GM19099 (cell line): ENCODE results near the gene PCDHAC2.

Experiments
- POLR2A ChIP-seq: IDR thresholded peaks from 3 replicates; pipeline ENCODE4 v1.6.1; 2011; ENCODE audit warnings: low read depth; ENCODE audit not compliant: insufficient read length; ENCODE audit errors: extremely low read depth

PCDHAC2 gene

DNA sequence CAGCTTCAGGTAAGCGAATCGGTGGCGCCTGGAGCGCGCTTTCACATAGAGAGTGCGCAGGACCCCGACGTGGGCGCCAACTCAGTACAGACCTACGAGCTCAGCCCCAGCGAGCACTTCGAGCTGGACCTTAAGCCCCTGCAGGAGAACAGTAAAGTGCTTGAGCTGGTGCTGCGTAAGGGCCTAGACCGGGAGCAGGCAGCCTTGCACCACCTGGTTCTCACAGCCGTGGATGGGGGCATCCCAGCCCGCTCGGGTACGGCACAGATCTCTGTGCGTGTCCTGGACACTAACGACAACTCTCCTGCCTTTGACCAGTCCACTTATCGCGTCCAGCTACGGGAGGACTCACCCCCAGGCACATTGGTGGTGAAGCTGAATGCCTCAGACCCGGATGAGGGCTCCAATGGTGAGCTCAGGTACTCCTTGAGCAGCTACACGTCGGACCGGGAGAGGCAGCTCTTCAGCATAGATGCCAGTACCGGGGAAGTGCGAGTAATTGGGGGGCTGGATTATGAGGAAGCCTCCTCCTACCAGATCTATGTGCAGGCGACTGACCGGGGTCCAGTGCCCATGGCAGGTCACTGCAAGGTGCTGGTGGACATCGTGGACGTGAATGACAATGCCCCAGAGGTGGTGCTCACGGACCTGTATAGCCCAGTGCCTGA is 1.1 kb downstream of the PCDHAC2 start:
- TF ChIP-seq POLR2A, result no peak

DNA sequence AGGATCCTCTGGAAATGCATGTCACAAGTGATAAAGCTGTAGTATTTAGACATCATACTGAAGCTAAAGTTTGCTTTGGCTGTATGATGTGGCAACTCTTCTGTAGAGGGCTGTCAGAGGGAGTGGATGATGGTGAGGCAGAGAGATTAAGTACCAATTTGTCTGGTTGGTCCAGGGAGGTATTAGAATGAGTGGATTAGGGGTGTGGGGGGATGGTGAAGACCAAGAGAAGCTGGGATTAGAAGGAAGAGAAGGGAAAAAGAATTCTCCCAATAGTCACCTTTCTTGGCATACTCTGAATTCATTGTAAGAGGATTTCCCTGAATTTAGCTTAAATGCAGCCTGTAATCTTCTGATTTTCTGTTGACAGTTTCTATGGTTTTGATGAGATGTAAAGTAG is 3.6 kb downstream of the PCDHAC2 start:
- no peak for TF ChIP-seq POLR2A

DNA sequence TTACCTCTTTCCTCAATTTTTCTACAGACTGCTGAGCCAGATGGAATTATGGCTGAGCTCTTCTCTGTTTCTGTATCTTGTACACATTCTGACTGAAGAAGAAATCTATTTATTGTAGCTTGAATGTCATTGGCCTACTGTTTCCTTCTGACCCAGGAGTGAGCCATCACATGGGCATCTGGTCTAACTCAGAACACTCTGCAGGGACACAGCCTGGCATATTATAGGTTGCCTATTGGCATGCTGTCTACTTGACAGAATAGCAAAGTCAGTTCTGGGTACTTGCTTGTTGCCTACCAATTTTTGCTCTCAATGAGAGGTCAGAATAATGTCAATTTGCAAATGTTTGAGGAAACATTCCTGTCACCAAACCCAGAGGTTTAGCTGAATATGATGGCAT is 7.3 kb downstream of the PCDHAC2 start:
- no peak for TF ChIP-seq POLR2A

DNA sequence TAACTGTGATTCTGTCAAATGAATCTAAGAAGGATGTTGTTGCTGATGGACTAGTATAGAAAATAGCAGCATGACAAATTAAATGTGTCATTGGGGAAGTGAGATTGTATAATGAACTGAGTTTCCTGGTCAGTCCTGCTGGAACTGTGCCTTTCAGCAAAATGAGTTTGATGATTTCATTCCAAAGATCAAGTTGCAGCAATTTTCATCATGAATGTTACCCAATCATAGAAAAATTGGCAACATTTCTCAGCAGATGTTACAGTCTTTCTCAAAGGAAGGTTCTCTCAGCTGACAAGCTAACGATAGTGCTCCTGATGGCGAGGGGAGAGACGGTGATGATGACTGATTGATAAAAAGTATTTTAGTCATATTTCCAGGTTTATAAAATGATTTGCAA is 10.7 kb downstream of the PCDHAC2 start:
- no peak for TF ChIP-seq POLR2A

DNA sequence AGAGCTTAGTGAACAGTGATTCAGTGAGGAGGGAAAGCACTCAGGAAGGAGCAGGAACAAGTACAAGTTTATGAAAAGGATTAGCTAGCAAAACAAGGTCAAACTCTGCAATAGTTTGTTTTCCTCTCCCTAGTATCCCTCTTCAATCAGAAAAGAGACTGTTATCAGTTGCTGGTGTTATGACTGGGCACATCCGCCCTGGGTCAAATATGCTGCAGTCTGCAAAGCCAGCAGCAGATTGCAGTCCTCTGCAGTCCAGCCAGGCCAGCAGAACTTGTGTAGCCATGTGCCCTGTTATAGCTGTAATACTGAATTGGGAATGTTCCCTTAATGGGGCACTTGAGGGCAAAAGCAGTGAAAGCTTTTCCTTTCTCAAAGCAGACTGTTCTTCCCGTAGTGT is 12.0 kb downstream of the PCDHAC2 start:
- no peak for TF ChIP-seq POLR2A

DNA sequence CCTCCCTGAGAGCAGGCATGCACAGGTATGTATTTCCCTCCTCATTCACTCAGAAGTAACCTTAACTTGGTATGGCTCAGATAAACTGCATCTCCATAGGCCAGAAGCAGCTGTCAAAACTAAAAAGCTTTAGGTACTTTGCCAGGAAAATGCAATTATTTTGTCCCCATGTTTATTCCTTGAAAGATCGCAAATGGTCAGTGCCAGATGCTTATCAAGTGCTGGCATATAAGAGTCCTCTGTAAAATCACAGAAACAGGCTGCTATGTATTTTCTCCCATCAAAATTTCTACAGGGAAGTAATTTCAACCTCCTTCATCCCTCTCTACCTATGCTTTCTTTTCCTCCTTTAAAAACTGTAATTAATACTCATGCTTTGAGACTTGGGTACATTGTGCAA is 12.7 kb downstream of the PCDHAC2 start:
- no peak for TF ChIP-seq POLR2A

DNA sequence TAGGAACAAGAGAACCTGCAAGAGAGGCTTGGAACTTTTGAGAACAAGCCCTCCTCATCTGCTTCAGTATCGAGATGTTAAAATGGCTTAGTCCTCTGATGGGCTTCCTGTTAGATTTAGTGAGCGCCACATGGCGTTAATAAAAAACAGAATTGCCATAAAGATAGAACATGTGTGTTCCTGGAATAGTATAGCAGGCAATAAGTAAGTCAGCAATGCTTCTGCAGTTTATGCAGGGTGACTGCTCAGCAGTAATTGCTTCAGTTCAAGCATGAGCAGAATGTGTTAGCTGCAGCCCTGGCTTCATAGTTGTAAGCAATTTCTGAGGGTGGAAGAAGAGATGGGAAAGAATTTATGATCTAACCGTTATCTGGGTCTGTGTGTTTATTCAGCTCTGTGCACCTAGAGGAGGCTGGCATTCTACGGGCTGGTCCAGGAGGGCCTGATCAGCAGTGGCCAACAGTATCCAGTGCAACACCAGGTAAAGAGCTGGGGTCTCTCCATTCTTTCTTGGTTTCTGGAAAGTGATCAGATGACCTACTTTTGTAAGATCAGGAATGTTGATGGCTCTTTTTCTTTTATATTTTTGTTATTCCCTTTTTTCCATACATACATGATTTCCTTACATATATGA is 15.9 kb downstream of the PCDHAC2 start:
- no peak for TF ChIP-seq POLR2A

DNA sequence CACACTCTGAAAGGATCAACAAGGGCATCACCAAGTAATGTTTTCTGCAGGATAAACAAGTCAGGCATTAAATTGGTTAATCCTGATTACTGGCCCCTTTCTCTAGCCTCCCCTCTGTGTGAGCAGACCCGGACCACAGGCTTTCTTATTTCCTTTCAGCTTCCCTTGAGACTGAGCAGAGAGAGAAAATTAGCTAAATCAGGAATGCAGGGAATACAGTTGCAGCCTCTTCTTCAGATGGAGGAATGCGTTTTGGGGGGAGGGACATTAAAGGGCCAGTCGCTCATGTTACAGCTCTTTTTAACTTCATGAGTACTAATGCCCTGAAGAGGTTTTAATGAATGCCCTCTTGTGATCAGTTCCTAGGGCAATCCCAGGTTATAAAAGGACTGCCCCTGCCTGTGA is 19.8 kb downstream of the PCDHAC2 start:
- TF ChIP-seq POLR2A, result no peak

DNA sequence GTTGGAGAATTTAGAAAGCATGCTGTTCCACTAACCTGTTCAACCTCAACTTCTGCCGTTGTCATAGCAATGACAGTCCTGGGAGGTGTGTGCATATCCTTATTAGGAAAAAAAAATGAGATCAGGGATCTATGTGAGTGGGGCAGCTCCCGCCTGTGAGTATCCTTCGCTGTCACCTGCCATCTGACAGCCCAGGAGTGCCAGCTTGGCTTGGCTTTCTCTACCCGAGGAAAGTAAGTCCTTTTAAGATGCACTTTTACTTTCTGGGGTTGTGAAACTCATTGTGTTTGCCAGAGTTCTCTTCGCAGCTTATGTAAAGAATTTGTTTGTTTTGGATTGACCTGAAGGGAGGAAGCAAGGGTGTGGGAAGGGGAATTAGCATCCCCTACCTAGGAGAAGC is 21.8 kb downstream of the PCDHAC2 start:
- no peak for TF ChIP-seq POLR2A

DNA sequence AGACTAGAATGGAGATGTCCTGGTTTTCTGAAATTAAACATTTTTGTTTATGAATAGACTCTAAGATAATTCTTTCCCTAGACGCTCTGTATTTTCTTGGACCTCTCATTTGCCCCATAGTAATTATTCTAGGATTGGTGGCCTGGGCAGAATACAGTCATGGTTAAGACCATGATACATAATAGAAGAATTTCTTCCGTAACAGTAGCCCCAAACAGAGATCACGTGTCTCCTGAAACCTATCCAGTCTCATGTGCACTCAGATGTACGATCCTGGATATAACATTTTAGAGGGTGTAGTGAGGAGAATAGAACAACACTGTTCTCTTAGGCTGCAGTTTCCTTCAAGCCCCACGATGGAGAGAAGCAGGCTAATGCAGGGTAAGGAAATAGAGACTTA is 22.3 kb downstream of the PCDHAC2 start:
- no peak for TF ChIP-seq POLR2A

DNA sequence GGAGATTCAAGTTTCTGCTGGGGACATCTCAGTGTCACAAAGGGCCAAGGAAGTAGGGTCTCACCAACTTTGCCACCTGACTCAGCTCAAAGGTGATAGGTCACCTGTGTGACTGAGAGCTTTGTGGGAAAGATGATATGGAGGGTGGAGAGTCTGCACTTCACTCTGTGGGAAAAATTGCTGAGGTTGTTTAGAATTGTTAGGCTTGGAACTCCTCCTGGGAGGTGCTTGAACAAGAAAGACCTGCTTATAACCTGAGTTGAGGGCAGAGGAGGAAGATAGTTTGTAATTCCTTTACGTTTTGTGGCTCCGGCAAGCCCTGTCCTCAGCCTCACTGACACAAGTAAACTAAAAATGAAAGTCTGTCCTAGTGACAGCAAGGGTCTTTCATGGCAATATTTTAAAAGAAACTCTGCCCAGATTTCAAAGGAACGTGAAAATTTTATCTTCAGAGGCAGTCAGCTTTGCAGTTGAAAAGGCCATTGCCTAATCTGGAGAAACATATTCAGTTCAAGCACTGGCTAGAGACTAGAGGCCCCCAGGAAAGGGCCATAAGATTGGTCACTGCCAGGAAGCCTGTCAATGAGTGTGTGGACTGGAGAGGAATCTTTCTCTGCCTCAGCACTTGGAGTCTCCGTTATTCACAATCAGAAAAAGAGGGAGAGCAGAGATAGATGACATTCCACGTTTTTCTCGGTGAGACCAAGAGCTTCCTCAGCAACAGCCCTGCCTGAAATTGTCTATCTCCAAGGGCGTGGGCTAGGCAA is 23.2 kb downstream of the PCDHAC2 start:
- no peak for TF ChIP-seq POLR2A

DNA sequence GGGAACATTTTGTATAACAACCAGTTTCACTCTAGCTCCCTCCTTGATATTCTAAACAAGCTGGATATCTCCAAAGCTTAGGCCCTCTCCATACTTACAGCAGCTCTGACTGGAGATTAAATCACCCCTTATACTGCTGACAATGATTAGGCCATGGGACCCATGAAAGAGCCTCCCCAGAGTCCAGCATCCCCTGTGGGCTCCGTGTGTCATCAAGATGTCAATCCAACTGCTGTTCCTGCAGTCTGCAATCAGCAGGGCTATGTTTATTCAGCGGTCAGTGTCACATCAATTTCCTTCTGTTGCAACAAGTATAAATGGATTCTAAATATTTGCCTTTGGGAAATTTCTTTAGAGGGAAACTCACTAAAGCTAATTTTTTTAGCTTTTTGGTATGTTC is 26.6 kb downstream of the PCDHAC2 start:
- no peak for TF ChIP-seq POLR2A

DNA sequence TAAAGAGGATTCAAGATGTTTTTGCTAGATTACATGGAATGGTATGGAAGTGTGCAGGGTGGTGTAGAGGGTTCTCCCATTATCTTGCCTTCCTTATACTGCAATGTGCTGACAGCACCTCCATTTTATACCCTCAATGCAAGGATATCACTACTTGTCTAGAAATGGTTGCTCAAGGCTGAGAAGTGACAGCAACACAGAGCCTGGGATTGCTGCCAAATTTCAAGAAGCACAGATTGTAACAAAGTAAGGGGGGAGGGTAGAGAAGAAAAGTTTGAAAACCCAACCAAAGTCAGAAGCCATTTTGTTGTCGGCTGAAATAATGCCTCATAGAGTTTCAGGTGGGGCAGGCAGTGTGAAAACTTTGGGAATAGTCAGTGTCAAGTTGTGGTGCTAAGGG is 29.8 kb downstream of the PCDHAC2 start:
- no peak for TF ChIP-seq POLR2A

DNA sequence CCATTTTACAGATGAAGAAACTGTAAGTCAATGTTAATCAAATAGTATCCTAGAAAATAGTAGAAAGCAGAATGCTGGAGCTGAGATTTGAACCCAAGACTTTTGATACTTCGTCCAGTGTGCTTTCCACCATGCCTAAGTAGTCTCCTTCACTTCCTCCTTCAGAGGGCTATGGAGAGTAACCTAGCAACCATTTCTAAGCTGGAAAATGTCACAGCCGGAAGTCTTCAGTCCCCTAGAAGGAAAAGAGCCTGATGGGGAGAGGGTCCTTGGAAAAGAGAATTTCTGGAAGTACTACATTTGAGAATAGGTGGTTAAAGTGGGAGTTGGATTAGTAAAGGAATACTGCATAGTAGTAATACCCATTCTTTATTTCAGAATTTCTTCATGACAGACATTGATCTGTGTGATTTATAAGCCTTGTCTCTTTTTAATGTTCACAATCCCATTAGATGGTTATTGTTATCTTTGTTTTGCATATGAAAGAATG is 32.7 kb downstream of the PCDHAC2 start:
- no peak for TF ChIP-seq POLR2A

DNA sequence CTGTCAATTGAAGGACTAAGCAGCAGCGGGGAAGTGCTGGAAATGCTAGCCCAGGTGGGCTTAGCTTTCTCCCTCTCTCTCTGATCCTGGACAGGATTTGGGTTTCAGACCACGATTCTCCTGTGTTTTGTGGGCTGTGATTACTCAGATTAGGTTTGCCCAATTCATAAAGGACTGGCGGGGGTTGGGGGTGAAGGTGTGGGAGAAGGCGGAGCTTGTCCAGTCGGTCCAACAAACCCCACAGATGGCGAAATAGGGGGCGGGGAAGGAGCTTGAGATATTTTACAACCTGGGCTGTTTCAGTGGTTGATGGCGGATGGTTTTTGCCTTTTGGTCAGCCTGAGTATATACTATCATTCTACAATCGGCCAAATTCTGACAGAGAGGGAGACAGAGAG is 35.2 kb downstream of the PCDHAC2 start:
- TF ChIP-seq POLR2A, result no peak

DNA sequence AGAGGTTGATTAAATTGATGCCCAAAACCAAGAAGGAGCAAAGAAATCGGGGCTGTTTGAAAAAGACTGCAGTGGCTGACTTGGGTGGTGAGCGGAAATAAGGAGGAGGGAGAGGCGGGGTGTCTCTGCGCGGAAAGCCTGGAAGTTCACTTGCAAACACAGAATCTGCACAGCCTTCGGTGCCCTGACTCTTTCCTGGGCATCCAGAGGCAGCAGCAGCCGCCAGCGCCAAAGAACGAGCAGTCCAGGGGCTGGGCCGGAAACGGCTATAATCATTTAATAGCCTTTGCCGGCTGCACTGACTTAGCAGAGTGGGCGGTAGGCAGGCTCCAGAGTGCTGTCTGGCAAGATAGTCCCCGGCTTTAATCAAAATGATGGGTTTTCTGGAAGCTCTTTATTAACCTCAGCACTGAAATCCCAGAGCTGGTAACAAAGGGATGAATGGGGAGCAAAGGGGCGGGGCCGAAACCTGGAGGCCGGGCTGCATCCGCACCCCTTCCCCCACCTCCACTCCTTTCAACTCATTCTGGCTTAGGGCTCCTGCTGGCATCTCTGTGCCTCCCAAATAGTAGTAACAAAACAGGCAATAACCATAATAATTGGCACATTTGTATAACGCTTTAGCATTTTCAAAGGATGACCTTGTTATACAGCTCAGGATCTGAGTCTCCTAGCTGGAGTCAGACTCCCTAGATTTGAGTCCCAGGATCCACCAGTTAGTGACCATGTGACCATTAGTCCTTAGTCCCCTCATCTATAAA is 35.7 kb downstream of the PCDHAC2 start:
- TF ChIP-seq POLR2A, result no peak

DNA sequence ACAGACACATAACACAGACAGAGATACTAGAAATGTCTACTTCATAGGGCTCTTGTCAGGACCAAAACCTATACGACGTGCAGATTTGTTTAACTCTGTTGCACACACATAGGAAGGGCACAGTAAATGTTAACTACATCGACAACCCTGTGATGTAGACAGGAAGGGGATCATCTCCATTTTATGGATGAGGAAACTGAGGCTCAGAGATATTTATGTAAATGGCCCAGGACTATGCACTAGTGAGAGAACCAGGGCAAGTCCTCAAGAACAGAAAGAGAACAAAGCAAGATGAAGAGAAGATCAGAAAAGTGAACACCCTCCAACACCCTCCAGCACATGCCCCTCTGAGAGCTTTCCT is 36.3 kb downstream of the PCDHAC2 start:
- TF ChIP-seq POLR2A, result no peak
